ENCODE results near the gene CDH13. TPM values are rescaled to one million over a fixed set of nuclear protein-coding genes. Genes with fewer than 3 reads are reported as not detected.

The CDH13 gene
- total RNA-seq, 1 donor from 2014 or later = 14.3 TPM

- ATAC-seq = no peak
- DNase-seq = no peak
- no peaks in the 10 kb centered on the region for H3K27me3 ChIP-seq (ENCODE audit: low read depth)
- H3K27ac ChIP-seq = no peak overlapping the region
- no peak overlapping the region for H3K4me3 ChIP-seq
- H3K9me3 ChIP-seq = no peaks in the 10 kb centered on the region
- no peaks in the 10 kb centered on the region for H3K4me1 ChIP-seq
- intact Hi-C loops (cut with DNase I) = no loop called here
- TF ChIP-seq CTCF (IDR thresholded peaks at IDR 0.05) = no peak
- no peaks in the 10 kb centered on the region for H3K36me3 ChIP-seq
These were observed 579.7 kb downstream of the CDH13 start for GRCh38 chr16:83206426-83206825.

GRCh38 chr16:83211711-83212110 is 584.9 kb downstream of the CDH13 start:
- intact Hi-C loops (cut with DNase I) = no loop called here
- no peak for ATAC-seq
- no peak for DNase-seq
- no peak overlapping the region for H3K4me3 ChIP-seq
- no peak for TF ChIP-seq CTCF (IDR thresholded peaks at IDR 0.05)
- no peaks in the 10 kb centered on the region for H3K36me3 ChIP-seq
- no peak overlapping the region for H3K27ac ChIP-seq
- H3K9me3 ChIP-seq = no peaks in the 10 kb centered on the region
- H3K27me3 ChIP-seq (ENCODE audit: low read depth) = no peaks in the 10 kb centered on the region
- H3K4me1 ChIP-seq = no peaks in the 10 kb centered on the region

GRCh38 chr16:83212301-83212841 is 585.6 kb downstream of the CDH13 start:
- no peak for TF ChIP-seq CTCF (IDR thresholded peaks at IDR 0.05)
- H3K4me1 ChIP-seq = no peaks in the 10 kb centered on the region
- no peak for ATAC-seq
- DNase-seq = no peak
- H3K27ac ChIP-seq = no peak overlapping the region
- no peaks in the 10 kb centered on the region for H3K9me3 ChIP-seq
- no peaks in the 10 kb centered on the region for H3K27me3 ChIP-seq (ENCODE audit: low read depth)
- H3K36me3 ChIP-seq = no peaks in the 10 kb centered on the region
- intact Hi-C loops (cut with DNase I) = no loop called here
- no peak overlapping the region for H3K4me3 ChIP-seq

- no peak overlapping the region for H3K27ac ChIP-seq
- no peak overlapping the region for H3K4me3 ChIP-seq
- no peaks in the 10 kb centered on the region for H3K36me3 ChIP-seq
- no peak for TF ChIP-seq CTCF (IDR thresholded peaks at IDR 0.05)
- no peaks in the 10 kb centered on the region for H3K4me1 ChIP-seq
- ATAC-seq (no peak), DNase-seq (no peak)
- intact Hi-C loops (cut with DNase I) = no loop called here
- H3K9me3 ChIP-seq = no peaks in the 10 kb centered on the region
- no peaks in the 10 kb centered on the region for H3K27me3 ChIP-seq (ENCODE audit: low read depth)
These were observed 587.9 kb downstream of the CDH13 start for GRCh38 chr16:83214671-83215070.

GRCh38 chr16:83215406-83216001 is 588.7 kb downstream of the CDH13 start:
- Histone ChIP-seq H3K27ac (no peak overlapping the region), H3K4me3 (no peak overlapping the region), H3K4me1 (no peaks in the 10 kb centered on the region), H3K27me3 (ENCODE audit: low read depth) (no peaks in the 10 kb centered on the region), H3K9me3 (no peaks in the 10 kb centered on the region), H3K36me3 (no peaks in the 10 kb centered on the region)
- no peak for ATAC-seq
- intact Hi-C loops (cut with DNase I) = no loop called here
- no peak for DNase-seq
- peak; percentile 65 for TF ChIP-seq CTCF (IDR thresholded peaks at IDR 0.05)
